Anterior cingulate cortex (tissue), 58 donors: ENCODE results near the gene BCR.

Experiments
- DNase-seq, 58 donors: peaks; one replicate each; lab custom pipeline; 2025; lab: John Stamatoyannopoulos, UW

Gene BCR

DNA sequence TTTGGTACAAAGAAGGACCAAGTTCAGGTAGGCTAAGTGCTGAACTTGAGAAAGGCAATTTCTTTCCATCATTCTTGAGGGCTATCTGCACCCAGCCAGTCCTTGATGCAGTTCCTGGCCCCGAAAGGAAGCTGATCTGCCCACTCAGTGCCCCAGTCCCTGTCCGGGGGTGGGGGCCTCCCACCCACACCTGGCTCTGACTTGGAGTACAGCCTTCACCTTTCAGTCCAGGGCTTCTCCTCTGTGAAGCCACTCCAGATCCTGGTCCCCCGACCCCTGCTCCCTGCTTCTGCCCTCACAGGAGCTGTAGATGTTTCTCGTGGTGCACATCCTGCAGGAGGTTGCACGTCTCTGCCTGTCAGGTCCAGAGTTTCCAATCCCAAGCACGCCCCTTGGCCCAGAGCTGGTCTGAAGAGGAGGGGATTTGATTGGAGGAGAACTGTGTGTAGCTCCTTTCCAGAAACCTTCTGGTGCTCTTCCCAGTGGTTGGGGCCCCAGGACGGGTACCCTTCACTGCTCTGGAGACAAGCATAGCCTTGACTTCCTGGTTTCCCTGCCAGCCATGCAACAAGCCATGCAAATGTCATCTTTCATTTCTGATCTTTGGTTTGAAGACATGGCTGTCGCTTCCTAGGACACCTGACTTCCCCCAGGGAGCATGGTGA, 75.3 kb downstream of the BCR start:
- no peak for DNase-seq

DNA sequence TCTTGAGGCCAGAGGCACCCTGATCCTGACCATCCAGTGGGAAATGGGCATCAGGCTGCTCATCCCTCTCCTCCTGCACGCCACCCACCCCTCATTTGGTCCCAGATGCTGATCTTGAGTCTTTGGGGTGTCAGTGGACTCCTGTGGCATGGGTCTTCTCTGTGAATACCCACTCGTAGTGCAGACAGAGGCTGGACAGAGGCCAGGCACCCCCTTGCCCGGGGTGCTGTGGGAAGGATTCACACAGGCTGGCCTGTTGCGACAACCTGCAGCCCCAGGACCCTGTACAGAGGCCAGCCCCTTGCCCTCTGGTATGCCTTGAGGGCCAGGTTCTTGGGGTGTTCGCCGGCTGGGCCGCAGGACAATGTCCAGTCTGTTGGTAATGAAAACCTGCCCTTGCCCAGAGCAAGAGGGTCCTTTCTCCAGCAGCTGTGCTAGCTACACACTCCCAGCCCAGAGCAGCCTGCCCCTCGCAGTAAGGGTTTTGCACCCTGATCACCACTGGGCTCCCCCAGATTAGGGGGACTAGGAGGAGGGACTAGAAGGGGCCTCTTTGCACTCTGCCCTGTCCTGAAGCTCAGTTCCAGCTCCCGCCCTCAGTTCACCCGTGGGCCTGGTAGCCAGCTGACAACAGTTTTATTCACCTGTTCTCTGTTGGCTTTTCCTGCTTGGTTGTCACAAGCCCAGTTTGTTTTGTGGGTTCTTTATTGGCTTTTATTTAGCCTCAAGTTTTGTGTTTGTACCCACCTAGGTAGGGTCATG, 76.0 kb downstream of the BCR start:
- DNase-seq, result no peak

DNA sequence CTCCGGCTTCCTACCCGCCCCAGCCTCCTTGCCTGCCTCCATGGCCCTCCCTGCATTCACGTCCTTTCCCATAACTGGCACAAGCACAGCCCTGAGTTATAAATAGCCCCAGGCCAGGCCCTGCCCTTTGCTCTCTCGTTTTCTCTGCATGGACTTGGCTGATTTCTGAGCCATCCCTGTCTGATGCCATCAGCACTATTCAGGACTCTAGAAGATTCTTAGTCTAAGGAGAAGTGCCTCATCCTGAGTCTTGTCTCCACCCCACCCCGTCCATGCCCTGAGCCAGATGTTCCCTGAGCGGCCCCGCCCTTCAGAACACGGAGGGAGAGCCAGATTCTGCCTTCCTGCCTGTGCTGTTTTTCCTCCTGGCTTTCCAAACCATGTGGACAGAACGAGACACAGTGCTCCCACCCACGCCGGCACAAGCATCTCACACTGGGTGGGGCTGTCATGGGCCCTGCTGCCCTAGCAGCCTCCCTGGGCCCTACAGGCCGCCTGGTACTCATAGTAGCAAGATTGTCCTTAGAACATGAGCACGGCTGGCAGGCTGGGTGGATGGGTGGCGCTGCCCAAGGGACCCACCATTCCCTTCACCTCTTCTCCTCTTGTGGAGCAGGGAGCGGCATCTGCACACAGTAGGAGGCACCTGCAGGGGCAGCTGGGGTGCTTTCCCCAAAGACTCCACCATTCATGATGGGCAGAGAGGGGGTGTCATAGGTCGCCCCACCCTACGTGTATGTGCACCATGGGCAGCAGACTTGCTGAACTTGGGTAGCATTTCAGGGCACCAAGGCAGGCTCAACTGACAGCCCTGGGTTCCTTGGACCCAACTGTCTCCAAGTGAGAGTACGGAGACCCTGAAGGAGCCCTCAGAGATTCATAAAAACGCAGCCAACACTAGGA, 76.9 kb downstream of the BCR start:
- peak in 4 of 58 donors; percentile 4 to 31 (median 18) for DNase-seq

DNA sequence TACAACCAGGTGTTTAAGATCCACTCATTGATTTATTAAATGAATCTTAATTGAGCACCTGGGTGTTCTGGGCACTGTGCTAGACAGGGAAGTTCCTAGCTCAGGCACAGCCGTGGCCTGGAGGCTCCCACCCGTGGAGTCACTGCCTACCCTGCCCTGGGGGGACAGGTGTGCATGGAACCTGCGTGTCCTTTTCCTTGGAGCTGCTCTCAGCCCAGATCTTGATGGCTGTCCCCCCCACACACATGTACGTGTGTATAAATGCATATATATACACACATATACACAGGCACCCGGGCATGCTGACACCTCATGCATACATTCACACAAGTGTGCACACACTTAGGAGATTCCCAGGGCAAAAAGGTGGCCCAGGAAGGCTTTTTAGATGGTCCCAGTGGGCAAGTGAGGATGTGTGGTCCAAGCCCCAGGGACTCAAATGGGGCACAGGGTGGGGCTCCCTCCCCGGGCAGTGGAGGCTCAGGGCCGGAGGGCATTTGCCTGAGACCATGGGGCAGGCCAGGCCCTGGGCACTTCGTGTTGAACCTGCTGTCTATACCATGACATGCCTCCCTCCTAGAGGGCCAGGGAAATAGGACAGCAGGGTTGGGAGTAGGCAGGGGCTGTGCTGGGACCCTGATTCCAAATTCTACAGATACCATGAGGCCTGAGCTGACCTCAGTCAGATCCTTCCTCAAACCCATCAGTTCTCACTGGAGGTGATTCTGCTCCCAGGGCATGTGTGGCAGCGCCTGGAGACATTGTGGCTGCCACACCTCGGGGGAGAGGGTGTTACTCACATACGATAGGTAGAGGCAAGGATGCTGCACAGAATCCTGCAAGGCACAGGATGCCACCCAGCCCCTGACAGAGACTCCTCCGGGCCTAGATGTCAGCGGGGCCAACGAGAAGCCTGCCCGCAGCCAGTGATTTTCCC, 77.8 kb downstream of the BCR start:
- DNase-seq, result no peak

DNA sequence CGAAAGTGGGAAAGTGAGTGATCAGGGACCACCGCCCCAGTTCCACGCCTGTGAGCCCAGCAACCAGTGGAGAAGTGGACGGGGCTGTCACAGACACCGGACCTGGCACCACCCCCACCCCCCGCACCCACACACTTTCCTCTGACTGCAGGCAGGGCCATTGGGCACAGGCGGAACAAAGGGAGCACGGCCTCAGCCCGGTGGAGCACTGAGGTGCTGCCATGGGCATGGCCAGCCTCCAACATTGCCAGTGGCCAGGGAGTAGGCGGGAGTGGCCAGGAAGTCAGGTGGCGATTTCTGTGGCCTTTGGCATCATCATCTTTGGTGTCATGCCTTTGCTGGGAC, 78.5 kb downstream of the BCR start:
- DNase-seq, result no peak

DNA sequence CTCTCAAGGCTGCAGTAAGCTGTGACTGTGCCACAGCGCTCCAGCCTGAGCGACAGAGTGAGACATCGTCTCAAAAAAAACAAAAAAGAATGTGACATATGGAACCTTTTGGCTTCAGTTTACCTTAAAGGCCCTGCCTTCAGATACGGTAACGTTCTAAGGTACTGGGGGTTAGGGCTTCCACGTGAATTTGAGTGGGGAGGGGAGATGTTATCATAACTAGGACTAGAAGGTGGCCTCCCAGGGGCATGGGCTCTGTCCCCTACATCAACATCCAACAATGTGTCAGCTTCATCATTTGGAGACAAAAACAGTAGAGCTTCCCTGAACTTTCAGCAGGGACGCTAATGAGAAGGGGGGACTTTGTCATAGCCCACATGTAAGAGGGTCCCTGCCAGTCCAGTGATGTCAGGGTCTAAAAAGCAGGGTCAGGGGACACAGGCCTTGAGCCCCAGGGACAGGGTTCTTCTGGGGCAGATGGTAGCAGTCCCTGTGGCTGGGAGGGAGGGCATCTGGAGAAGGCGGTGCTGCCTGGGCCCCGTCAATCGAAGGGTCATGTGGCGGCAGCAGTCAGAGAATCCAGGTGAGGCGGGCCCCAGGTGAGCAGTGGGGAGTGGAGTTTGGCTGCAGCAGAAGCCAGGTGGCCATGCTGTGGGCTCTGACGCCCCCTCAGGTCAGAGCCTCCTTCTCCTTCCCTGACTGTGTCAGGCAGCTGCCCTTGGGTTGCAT, 79.8 kb downstream of the BCR start:
- no peak for DNase-seq

DNA sequence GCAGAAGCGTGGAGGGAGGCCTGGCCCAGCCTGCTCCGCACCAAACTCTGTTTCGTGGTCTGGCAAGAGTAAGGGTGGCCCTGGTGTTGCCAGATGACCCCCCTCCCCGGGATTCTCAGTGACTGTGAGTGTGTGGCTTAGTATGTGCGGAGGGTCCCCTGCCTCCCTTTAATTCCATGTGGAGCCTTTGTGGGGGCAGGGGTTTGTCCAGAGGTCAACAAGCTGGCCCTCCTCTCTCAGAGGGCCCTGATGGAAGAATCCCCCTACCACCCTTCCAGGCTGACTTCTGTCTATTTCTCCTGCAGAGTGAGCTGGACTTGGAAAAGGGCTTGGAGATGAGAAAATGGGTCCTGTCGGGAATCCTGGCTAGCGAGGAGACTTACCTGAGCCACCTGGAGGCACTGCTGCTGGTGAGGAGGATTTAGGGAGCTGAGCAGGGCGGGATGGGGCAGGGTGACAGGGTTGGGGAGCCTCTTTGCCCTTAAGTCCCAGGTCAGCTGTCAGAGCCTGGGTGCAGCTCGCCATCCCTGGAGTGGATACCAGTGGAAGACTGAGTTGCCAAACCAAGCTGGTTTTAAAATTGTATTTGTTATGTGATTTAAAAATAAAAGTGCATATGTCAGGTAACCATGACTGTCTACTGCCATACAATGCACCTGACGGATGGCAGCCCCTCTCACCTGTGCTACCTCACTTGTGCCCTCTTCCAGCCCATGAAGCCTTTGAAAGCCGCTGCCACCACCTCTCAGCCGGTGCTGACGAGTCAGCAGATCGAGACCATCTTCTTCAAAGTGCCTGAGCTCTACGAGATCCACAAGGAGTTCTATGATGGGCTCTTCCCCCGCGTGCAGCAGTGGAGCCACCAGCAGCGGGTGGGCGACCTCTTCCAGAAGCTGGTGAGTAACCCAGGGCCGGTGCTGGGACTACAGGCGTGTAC, 80.6 kb downstream of the BCR start:
- DNase-seq, result no peak

DNA sequence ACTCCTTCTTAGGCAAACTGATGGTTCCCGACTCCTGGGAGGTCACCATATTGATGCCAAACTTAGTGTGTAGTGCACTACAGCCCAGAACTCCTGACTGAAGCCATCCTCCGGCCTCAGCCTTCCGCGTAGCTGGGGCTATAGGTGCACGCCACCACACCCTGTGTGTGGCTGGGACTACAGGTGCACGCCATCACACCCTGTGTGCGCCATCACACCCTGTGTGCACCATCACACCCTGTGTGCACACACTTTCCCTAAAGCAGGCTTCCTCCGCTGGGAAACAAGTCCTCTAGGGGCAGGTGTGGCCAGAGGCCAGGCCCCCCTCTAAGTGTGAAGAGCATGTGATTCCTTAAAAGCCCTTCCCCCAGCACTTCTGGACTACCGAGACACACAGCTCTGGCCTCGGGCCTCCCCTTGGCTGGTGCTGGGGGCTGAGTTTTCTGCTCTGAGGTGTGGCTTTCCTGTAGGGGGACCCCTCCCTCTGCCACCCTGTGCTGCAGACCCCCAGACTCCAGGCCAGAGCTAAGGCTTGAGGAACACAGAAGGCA, 81.7 kb downstream of the BCR start:
- DNase-seq, result no peak

DNA sequence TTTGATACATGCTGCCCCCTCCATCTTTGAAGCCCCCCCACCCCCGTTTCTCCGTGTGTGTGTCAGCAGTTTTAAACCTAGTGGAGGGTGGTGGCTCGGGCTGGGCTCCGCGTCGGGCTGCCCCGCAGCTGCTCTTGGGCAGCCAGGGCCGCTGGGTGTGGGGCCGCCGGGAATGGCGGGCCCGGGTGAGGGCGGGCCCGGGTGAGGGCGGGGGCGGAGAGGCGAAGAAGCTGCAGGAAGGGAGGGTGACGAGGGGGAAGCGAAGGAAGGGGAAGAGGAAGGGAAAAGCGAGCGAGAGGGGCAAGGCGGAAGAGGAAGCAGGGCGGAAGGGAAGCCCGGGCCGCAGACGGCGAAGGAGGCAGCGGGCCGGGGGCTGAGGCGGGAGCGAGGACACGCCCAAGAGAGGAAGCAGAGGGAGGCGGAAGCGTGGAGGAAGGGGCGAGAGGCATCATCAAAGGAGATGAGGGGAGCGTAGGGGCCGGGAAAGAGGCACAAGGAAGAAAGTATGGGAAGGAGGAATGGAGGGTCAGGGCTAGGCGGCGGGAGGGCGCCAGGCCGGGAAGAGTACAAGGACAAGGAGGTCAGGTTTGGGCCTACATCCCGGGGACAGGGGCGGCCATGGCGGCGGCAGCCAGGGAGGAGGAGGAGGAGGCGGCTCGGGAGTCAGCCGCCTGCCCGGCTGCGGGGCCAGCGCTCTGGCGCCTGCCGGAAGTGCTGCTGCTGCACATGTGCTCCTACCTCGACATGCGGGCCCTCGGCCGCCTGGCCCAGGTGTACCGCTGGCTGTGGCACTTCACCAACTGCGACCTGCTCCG, 82.4 kb downstream of the BCR start:
- no peak for DNase-seq

DNA sequence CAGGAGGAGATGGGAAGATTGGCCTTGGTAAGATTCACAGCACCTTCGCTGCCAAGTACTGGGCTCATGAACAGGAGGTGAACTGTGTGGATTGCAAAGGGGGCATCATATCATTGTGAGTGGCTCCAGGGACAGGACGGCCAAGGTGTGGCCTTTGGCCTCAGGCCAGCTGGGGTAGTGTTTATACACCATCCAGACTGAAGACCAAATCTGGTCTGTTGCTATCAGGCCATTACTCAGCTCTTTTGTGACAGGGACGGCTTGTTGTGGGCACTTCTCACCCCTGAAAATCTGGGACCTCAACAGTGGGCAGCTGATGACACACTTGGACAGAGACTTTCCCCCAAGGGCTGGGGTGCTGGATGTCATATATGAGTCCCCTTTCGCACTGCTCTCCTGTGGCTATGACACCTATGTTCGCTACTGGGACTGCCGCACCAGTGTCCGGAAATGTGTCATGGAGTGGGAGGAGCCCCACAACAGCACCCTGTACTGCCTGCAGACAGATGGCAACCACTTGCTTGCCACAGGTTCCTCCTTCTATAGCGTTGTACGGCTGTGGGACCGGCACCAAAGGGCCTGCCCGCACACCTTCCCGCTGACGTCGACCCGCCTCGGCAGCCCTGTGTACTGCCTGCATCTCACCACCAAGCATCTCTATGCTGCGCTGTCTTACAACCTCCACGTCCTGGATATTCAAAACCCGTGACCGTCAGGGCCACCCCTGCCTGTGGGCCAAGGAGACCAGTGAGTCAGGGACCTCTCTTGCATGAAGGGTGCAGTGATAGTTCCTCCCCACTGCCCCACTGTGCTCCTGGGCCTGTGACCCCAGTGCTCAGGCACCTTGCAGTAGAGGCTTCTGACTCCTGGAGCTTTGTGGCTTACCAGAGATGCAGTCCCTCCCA, 83.6 kb downstream of the BCR start:
- peak in 4 of 58 donors; percentile 15 to 41 (median 25) for DNase-seq

DNA sequence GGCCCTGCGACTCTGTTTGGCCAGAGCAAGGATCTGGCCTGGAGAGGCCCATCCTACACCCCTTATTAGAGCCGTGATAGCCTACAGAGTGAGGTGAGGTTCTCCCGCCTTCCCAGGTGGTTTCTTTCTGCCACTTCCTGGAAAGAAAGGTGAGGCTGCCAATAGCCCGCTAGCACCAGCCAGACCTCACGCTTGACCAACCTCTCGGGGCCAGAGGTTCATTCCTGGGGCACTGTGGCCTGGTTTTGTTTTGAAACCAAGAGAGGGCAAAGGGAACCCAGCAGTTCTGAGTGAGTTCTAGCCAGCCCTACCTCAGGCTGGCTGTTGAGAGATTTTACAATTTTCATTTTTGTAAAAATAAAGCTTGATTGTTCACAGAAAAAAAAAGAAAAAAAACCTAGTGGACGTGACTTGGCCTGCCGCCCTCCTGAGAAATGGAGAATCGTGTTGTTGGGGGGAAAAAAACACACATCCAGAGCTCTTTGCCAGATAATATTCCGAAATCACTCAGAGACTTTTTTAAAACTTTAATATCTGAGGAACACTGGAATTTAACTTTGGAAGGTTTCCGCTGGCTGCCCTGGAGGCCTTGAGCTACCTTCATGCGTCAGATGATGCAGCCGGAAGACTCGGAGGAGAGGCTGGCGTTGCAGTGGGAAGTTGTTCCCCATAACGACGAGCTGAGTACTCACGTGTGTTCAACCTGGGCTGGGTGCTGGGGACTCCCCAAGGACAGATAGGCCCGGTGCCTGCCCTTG, 84.5 kb downstream of the BCR start:
- DNase-seq, result no peak

DNA sequence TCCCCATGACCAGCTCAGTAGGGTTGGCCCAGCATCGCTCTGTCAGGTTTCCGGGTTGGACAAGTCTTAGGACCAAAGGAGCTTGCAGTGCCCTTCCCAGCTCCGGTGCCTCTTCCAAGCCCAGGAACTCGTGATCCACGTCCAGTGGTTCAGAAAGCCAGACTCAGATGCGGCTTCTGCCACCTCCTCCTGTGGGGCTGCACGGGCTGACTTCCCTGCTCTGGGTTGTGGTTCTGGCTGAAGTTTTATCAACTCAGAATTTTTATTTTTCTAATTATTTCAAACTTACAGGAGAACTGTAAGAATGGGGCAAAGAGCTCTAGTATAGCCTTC, 85.0 kb downstream of the BCR start:
- DNase-seq, result no peak

DNA sequence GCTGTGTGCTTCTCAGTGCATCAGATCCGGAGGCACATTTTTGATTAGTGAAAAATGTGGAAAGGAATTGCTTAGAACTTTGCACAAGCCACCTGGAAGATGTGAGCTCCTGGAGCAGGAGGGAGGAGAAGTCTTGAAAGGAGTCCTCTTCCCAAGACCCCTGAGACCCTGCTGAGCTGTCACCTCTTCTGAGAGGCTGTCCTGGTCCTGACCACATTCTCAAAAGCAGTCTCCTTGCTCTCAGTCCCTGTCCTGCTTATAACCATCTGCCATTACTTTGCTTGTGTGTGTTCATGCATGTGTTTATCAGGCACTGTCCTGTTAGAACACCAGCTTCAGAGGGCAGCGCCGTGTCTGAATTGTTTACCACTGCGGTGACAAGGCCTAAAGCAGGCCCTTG, 86.5 kb downstream of the BCR start:
- no peak for DNase-seq

DNA sequence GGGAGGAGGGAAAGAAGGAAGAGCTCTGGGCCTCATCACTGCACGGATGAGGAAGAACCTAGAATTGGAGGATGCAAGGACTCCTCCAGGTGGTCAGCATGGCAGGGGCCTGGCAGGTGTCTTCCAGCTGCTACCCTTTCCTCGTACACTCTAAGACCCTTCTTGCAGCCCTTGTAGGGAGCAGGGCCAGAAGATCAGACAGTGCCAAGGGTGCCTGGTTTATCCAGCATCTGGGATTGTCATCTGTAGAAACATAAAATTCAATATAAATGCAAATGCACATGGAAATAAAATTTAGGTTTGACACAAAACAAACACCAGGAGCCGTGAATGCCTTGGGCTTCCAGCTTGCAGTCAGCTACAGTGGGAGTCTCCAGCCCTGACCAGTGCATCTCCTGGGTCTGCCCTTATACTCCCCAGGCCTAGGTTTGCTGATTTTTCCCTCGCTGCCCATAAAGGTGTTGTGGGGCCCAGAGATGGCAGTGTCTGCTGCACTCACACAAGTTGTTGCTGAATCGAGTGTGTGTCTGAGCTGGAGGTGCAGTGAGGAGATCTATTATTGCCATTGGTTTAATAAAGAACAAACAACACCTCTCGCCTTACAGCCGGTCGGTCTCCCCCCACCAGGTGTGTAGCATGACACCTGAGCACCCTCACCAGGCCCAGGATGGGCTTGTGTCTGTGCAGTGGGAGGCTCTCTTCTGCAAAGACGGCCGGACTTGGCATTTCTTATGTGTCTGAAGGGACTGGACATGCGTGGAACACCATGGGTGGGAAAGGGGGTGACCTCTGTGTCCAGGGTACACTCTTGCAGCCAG, 87.1 kb downstream of the BCR start:
- DNase-seq, result no peak
